Lower lobe of right lung (tissue), 2 donors: ENCODE results near the gene CRAT. TPM values are rescaled to one million over a fixed set of nuclear protein-coding genes. Genes with fewer than 3 reads are reported as not detected.
A peak's percentile ranks its signal among the peaks of the same experiment; 100 is the strongest.

Experiments used
- ATAC-seq, 2 donors: fragments of 200-7000 bp; cut with Tn5 transposase; one replicate each; pipeline ENCODE4 v1.9.1; 2020 to 2022; ENCODE audit warnings: mild to moderate bottlenecking in 2 of 2, moderate library complexity in 2 of 2
- DNase-seq: peaks from one replicate; pipeline ENCODE4 v3.0.0-alpha.2; 2020
- H3K27ac ChIP-seq: fragments of 200-600 bp; one replicate; pipeline ENCODE4 v1.8.0; 2022
- H3K27me3 ChIP-seq: fragments of 200-600 bp; one replicate; pipeline ENCODE4 v1.8.0; 2022; ENCODE audit warnings: low read depth
- H3K36me3 ChIP-seq: fragments of 200-600 bp; one replicate; pipeline ENCODE4 v1.8.0; 2022; ENCODE audit warnings: mild to moderate bottlenecking
- H3K4me1 ChIP-seq: fragments of 200-600 bp; one replicate; pipeline ENCODE4 v1.8.0; 2022
- H3K4me3 ChIP-seq: fragments of 200-600 bp; one replicate; pipeline ENCODE4 v1.8.0; 2022; ENCODE audit warnings: mild to moderate bottlenecking
- H3K9me3 ChIP-seq: fragments of 200-600 bp; one replicate; pipeline ENCODE4 v1.8.0; 2022
- intact Hi-C: fragments of 100-400 bp; cut with DNase I; formaldehyde crosslinking; loops from one replicate; pipeline ENCODE4 v1.11.0; 2022
- total RNA-seq: library from RNA; stranded (reverse); fragmentation: NEBNext Ultra II Directional; extraction: Animal tissue kit (Norgen Biotek cat#: 25700); gene quantifications from one replicate; pipeline ENCODE4 v1.2.1, GENCODE V29; 2021
- TF ChIP-seq, protein P1 (sequence below): fragments of 200-600 bp; IDR thresholded peaks from one replicate; pipeline ENCODE4 v1.8.0; 2022; ENCODE audit warnings: antibody characterized with exemption, mild to moderate bottlenecking
- donor health status: DM: no; HTN: yes; CAD: no; lungs with severe emphysema.

CRAT gene
- total RNA-seq, 1 donor from 2014 or later, result 23.2 TPM

DNA sequence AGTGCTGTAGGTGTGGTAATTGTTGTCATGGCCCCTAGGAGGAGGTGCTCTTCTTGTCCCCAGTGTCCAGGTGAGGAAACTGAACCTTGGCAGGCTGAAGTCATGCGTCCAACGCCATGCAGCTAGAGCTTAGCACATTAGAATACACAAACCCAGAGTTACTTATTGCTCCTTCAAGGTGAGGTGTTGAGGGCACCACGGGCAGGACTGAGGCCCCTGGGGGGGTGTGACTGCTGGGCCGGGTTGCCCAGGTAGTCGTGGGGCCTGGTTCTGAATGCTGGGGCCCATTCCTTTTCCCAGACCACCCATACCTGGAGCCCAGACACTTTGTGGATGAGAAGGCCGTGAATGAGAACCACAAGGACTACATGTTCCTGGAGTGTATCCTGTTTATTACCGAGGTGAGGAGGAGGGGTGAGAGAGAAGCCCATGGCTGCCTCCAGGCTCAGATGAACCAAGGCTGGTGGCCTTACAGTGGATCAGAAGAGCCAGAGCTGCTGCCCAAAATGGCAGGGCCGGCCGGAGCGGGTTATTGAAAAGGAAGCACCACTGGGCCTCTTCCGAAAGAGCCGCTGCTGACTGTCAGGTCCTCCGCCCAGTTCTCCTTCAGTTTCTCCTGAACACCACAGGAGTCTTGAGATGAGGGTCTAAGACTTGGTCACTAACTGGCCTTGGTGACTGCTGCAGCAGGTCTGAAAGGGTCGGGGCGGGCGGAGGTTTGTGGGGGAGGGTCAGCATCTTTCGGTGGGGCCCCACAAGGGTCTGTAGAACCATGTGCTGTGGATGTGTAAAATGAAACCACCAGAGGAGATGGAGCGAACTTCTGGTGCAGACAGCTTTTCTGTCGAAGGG, 26.9 kb upstream of the CRAT start:
- Histone ChIP-seq H3K4me3 (no peak overlapping the region), H3K27me3 (no peaks in the 10 kb centered on the region), H3K9me3 (no peaks in the 10 kb centered on the region), H3K36me3 (peaks cover 59% of the 10 kb centered on the region), H3K27ac (peak overlapping the region; percentile 100), H3K4me1 (peaks cover 57% of the 10 kb centered on the region)
- DNase-seq (no peak), ATAC-seq (no peak)
- TF ChIP-seq, protein P1, sequence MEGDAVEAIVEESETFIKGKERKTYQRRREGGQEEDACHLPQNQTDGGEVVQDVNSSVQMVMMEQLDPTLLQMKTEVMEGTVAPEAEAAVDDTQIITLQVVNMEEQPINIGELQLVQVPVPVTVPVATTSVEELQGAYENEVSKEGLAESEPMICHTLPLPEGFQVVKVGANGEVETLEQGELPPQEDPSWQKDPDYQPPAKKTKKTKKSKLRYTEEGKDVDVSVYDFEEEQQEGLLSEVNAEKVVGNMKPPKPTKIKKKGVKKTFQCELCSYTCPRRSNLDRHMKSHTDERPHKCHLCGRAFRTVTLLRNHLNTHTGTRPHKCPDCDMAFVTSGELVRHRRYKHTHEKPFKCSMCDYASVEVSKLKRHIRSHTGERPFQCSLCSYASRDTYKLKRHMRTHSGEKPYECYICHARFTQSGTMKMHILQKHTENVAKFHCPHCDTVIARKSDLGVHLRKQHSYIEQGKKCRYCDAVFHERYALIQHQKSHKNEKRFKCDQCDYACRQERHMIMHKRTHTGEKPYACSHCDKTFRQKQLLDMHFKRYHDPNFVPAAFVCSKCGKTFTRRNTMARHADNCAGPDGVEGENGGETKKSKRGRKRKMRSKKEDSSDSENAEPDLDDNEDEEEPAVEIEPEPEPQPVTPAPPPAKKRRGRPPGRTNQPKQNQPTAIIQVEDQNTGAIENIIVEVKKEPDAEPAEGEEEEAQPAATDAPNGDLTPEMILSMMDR, result no peak
- intact Hi-C loops, result loop anchor here (10.0 kb wide), 1 partner anchor 477 kb away; no protein-coding TSS in a partner anchor

DNA sequence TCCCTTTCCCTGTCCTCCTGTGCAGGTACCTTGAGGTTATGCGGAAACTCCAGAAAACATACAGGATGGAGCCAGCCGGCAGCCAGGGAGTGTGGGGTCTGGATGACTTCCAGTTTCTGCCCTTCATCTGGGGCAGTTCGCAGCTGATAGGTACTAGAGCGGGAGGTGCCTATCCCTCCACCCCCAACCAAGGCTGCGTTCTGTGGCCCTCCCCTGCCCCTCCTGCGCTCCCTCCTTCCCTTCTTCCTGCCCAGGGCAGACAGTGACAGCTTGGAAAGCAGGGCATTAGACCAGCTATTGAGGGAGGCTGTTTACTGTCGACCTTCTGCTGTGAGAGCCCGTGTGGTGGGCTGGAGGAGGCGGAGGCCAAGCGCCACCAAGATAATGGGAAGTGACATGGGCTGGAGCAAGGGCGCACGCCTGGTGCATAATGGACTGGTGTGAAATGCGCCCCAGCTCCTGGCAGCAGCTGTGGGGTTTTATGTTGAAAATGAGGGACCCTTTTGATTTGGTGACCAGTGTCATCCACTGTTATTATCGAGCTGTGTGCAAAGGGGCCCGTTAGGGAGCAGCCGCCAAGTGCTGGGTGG, 25.9 kb upstream of the CRAT start:
- DNase-seq, result no peak
- no peak overlapping the region for H3K4me3 ChIP-seq
- intact Hi-C loops, result loop anchor here (10.0 kb wide), 1 partner anchor 478 kb away; no protein-coding TSS in a partner anchor
- H3K9me3 ChIP-seq, result no peaks in the 10 kb centered on the region
- H3K4me1 ChIP-seq, result peaks cover 51% of the 10 kb centered on the region
- TF ChIP-seq, protein P1, result no peak
- no peaks in the 10 kb centered on the region for H3K27me3 ChIP-seq
- ATAC-seq, result no peak
- no peak overlapping the region for H3K27ac ChIP-seq
- H3K36me3 ChIP-seq, result peaks cover 62% of the 10 kb centered on the region

DNA sequence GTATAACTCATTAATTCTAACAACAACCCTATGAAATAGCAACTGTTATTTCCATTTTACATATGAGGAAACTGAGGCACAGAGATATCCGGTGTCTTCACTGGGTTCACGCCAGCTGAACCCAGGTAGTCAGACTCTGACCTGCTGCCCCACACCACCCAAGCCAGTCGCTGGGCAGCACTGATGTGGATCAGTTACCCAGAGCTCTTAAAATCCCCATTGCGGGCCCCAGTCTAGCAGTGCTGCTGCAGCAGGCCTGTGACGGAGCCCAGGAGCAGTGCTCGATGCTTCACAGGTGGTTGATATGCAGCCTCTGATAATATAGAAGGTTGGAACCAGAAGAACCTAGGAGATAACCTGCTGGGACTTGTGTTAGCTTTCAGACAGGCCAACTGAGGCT, 24.9 kb upstream of the CRAT start:
- TF ChIP-seq, protein P1, result no peak
- Histone ChIP-seq H3K4me1 (peaks cover 44% of the 10 kb centered on the region), H3K27me3 (no peaks in the 10 kb centered on the region), H3K27ac (no peak overlapping the region), H3K4me3 (no peak overlapping the region), H3K36me3 (peaks cover 71% of the 10 kb centered on the region), H3K9me3 (no peaks in the 10 kb centered on the region)
- DNase-seq (no peak), ATAC-seq (no peak)
- intact Hi-C loops, result loop anchor here (10.0 kb wide), 1 partner anchor 479 kb away; no protein-coding TSS in a partner anchor

DNA sequence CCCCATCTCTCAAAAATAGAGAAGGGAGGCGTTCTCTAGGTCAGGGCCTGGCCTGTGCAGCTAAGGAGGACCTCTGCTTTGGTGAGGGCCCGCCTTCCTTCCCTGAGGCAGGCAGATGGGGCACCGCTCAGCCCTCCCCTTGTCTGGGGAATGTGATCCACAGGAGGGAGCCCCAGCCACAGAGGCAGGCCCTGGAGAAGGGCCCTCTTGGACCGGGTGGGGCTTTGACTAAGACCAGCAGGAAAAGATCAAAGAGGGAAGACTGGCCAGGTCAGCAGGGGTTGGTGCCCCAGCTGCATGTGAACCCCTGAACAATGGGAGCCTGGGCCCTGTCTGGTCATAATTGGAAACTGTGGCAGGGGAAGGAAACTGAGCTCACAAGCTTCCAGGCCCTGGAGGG, 22.5 kb upstream of the CRAT start:
- Histone ChIP-seq H3K4me3 (no peak overlapping the region), H3K9me3 (no peaks in the 10 kb centered on the region), H3K4me1 (peaks cover 20% of the 10 kb centered on the region), H3K27me3 (no peaks in the 10 kb centered on the region), H3K27ac (no peak overlapping the region), H3K36me3 (peaks cover 88% of the 10 kb centered on the region)
- ATAC-seq, result no peak
- no peak for DNase-seq
- intact Hi-C loops, result loop anchor here (10.0 kb wide), 1 partner anchor 482 kb away; no protein-coding TSS in a partner anchor
- TF ChIP-seq, protein P1, result no peak

DNA sequence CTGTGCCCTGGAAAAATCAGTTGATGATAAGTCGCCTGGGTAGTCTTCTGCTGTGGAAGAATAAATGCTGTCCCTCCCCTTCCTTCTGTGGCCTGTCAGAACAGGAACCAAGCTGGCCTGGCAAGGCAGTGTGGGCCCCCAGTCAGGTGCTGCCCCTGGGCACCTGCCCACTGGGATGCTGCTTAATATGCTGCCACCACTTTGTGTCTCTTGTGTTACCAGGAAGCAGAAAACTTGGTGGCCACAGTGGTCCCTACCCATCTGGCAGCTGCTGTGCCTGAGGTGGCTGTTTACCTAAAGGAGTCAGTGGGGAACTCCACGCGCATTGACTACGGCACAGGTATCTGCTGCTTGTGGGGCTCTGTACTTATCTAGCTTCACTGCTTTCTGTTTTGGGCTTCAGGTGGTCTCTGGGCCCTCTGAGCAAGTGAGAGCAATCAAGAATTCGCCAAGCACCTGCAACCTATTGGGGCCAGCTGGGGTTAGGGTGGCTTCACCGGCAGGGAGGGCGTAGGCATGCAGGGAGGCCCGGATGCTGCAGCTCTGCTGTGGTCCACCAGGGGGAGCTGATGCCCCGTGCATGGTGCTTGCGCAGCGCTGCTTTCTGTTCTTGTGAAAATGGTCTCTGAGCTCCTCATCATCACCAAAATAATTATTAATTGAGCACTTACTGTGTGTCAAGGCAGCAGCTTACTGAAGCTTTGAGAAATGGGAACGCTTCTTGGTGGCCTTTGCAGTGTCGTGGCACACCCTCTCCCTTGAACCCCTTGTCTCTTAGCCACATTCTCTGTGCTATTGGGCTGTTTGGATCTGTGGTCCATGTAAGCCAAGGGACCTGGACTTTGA, 20.9 kb upstream of the CRAT start:
- Histone ChIP-seq H3K9me3 (no peaks in the 10 kb centered on the region), H3K4me1 (peaks cover 15% of the 10 kb centered on the region), H3K27ac (no peak overlapping the region), H3K36me3 (peaks cover 88% of the 10 kb centered on the region), H3K4me3 (no peak overlapping the region), H3K27me3 (no peaks in the 10 kb centered on the region)
- intact Hi-C loops, result loop anchor here (10.0 kb wide), 1 partner anchor 483 kb away; no protein-coding TSS in a partner anchor
- DNase-seq (peak; percentile 84), ATAC-seq (peak; percentile 93 to 95)
- TF ChIP-seq, protein P1, result peak; percentile 99
